Activated T-cell treated with anti-CD3 and anti-CD28 coated beads, Interleukin-2, amount 50 U/mL, for 1 hour (primary cell): ENCODE data around the gene APBA2.

Experiments used
- DNase-seq: peaks from one replicate; pipeline ENCODE4 v3.0.0-alpha.2; 2020

The APBA2 gene

GRCh38 chr15:28917791-28918140, 32.0 kb downstream of the APBA2 start:
- no peak for DNase-seq

DNA sequence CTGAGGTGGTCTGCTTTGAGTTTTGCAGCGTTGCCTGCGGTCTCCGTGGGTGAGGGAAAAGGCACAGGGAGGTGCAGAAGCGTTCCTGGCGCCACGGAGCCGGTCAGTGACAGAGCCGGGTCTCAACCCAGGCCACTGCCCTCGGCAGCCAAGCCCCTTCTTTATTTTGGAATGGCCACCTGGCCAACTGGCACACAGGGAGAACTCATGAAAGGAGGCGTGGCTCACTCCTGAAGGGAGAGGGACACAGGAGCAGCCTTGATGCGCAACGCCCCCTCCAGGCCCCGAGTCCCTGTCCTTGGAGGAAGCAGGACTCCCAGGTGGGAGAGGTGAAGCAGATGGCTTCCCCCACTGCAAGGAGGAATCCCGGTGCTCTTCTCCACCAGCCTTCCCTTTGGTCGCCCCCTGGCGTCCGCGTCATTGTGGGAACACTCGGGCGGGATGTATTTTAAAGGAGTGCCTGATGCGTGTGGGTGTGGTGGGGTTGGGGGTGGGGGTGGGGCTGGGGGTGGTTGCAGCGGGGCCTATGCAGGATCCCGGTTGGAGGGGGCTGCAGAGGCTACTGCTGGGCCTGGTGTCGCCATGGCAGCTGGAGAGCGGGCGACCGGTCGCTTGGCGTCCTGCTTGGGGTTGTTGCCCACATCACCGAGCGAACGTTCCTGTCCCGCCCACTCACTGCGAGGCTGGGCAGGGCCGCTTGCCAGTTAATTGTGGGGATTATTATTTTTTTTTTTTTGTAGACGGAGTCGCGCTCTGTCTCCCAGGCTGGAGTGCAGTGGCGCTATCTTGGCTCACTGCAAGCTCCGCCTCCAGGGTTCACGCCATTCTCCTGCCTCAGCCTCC, 32.6 kb downstream of the APBA2 start:
- no peak for DNase-seq

DNA sequence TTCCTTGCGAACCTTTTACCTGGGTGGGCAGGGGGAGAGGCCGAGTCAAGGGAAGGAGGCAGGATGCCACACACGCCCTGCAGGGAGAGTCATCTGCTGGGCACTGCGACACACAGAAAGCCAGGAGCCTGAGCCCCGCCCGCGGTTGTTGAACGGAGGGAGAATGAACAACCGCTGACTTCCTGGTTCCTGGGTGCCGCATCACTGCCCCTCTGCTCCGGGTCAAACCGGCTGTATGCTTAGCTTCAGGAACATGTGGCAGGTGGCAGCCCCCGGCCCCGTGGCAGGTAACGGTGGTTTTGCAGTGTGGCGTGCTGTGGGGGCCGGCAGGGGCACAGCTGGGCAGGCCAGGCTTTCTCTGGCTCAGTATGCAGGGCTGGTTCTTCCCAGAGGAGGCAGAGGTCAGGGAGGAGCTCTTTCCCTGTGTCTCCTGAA, 33.4 kb downstream of the APBA2 start:
- DNase-seq, result no peak

DNA sequence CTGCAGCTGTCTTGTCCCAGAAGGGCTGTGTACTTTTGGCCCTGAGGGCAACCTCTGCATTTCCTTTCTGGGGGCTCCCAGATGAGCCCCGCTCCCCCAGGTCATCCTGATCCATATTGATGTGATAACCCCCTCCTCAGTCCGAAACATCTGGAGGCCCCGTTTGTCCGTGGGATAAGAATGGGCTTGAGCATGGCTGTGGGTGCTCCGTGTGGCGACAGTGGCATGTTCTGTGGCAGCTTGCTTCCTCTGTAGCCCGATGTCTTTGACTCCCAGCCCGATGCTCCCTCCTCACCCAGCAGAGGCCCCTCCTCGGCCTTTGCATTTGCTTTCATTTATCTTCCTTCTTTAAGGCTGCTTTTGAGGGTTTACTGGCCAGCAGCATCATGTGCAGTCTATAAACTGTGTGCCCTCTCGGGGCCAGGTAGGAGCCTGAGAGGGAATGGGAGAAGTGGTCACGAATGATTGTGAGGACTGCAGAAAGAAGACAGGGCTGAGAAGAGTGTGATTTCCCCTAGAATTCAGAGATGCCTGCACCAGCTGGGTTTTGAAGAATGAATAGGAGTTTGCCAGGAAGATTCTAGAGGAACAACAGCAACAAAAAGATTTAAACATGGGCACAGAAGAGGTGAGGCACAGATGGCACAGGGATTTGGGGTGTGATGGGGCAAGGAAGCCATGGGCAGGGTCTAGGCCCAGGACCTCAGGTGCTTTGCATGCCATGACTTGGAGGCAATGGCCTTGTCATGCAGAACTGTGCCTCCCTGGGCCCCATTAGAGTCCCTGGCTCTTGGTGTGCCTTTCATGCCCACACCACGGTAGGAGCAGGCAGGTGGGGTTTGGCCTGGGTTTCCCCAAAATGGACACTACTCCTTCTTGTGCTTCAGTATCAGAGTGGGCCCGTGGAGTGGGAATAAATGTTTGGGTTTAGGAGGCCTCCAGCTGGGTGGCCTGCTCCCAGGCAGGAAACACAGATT, 34.2 kb downstream of the APBA2 start:
- DNase-seq, result no peak

DNA sequence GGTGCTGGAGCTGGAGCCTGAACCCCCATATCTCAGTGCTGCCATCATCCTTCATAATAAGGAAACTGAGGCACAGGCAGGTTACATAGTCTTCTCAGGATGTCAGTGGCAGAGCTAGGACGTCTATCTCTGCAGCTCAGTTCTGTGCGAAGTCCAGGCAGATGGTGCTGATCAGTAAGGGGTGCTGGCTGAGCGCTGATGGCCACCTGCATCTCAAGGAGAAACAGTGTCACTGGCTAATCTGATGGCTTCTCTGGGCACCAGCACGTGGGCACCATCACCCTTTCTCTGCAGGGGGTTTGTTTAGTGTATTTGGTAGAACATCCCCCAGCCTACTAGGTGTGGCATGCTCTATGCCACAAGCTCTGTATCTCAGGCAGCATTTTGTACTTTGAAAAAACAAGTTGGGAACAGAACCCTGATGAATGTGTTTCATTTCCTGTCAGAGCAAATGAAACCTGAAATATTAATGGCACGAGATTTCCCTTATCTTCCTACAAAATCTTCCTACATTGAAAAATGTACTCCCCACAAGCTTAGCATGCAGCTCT, 35.1 kb downstream of the APBA2 start:
- no peak for DNase-seq

- DNase-seq, result no peak
Observed at GRCh38 chr15:28921336-28921735, 35.6 kb downstream of the APBA2 start.

GRCh38 chr15:28921919-28922706, 36.3 kb downstream of the APBA2 start:
- peak; percentile 11 for DNase-seq

DNA sequence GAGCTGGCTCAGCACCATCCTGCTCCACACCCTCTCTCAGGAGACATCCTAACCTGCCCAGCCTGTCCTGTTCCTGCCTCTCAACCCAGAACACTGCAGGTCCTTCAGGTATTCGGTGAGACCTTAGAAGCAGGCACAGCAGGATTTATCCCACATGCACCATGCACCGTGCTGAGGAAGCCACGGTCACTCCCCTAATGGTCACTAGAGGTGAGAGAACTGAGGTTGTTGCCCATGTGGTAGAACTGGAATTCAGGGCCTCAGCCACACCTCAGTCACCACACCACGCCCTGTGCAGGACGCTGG, 36.9 kb downstream of the APBA2 start:
- no peak for DNase-seq

DNA sequence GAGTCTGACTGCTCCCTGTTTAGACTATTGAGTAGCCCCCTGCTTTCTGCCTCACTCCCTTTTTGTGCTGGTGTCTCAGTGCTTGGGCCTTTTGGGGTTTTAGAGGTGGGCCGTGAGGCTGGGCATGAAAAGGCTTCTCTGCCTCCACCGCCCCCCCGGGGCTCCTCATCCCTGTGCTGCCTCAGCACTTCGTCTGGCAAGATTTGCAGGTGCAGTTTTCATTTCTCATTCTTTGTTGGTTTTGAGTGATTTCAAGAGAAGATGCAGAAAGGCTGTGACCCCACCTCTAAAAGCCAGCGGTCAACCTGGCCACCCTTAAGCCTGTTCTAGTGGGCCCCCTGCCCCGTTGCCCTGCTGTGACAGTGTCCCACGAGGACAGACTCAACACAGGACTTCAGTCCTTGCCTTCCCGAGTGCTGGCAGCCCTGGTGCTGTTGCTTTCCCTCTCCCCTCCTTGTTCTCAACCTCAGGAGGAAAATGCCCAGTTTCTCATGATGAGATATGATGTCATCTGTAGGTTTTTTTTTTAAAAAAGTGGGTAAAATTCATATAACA, 38.0 kb downstream of the APBA2 start:
- no peak for DNase-seq

GRCh38 chr15:28927043-28927442, 41.3 kb downstream of the APBA2 start:
- DNase-seq, result no peak

- peak; percentile 2 for DNase-seq
Observed at GRCh38 chr15:28929200-28929599, 43.4 kb downstream of the APBA2 start.

- no peak for DNase-seq
Observed at GRCh38 chr15:28930011-28930410, 44.2 kb downstream of the APBA2 start.

- peak; percentile 9 for DNase-seq
Observed at GRCh38 chr15:28930476-28931291, 44.9 kb downstream of the APBA2 start.

- DNase-seq, result no peak
Observed at GRCh38 chr15:28931828-28932227, 46.1 kb downstream of the APBA2 start.

- no peak for DNase-seq
Observed at GRCh38 chr15:28932361-28932760, 46.6 kb downstream of the APBA2 start.

DNA sequence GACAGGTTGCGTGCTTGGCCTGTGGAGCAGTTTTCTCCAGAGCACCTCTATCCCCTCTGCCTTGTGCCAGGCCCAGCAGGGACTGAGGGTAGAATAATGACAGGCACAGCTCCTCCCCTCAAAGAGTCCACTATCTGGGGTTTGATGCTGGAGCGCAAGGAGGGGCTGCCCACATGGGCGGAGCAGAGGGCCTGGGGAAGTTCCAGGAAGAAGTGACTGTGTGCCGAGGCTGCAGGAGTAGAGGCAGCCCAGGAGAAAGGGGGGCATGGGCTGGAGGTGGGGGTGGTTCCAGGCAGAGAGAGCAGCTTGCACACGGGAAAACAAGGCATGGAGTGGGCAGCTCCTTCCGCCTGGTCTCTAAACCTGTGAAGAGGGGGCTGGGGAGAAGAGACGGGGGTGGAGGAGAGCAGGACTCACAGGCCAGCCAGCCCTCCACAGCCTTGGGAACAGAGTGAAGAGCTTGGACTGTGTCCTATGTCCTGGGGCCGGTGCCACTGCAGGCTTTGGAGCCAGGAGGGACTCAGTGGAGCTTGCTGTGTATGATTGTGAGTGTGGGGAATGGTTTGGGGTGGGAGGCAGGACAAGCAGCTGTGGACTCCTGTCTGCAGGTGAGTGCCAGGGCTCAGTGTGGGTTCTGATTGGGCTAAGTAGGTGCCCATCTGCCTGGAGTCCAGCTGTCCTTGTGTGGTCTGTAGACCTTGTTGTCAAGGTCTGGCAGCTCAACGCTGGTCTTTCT, 48.1 kb downstream of the APBA2 start:
- DNase-seq, result no peak

- DNase-seq, result no peak
Observed at GRCh38 chr15:28934645-28935044, 48.9 kb downstream of the APBA2 start.

GRCh38 chr15:28935316-28935715, 49.5 kb downstream of the APBA2 start:
- DNase-seq, result peak; percentile 63

DNA sequence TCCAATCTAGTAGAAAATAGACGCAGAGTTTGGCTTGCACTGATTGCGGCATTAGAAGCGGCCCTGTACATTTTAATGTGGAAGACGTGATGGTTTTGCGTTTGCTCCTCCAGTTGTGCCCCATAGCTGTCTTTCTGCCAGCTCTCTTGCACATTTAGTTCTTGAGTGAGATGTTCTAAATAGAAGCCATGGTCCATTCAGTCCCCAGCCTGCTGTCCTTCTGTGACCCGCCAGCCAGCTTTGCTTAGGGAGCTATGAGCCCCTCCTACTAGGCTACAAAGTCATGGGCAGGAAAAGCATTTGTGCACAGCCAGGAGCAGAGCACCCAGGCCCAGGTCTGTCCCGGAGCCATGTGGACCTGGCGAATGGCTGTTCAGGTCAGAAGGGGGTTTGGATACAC, 50.3 kb downstream of the APBA2 start:
- DNase-seq, result no peak

GRCh38 chr15:28936481-28936881, 50.7 kb downstream of the APBA2 start:
- no peak for DNase-seq

DNA sequence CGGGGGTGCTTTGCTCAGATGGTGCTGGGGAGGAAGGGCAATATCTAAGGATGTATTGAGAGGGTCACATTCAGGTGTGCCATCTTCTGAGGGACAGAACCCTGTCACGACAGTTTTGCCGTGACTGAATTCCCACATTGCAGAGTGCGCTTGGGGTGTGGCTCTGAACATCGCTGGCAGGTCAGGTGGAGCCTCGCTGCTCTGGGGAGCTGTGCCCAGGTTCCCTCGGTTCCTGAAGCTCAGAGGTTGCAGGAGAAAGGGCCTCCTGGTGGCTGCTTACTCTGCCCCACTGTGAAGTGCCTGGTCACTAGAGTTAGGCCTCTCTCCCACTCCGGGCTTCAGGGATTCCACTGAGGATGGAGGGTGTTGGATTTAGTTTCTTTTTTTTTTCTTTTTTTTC, 51.5 kb downstream of the APBA2 start:
- DNase-seq, result no peak
